ENCODE data around the gene CDH7.

CDH7 gene

GRCh38 chr18:65750389-65751154, at the start of gene CDH7:
Gene CDH7 (plus strand): TSS chr18:65751012. CDS start chr18:65762843, 11,831 bp downstream.
- DNase-seq = no peak

- DNase-seq = no peak
These were observed 46.8 kb upstream of the CDH7 start for GRCh38 chr18:65704046-65704445.

- DNase-seq = no peak
These were observed 44.2 kb upstream of the CDH7 start for GRCh38 chr18:65706646-65707045.

GRCh38 chr18:65711493-65711892, 39.3 kb upstream of the CDH7 start:
- no peak for DNase-seq

GRCh38 chr18:65721619-65722018, 29.2 kb upstream of the CDH7 start:
- DNase-seq = no peak

GRCh38 chr18:65725251-65726050, 25.4 kb upstream of the CDH7 start:
- DNase-seq = no peak

- no peak for DNase-seq
These were observed 15.7 kb upstream of the CDH7 start for GRCh38 chr18:65735155-65735554.

- DNase-seq = no peak
These were observed 13.3 kb upstream of the CDH7 start for GRCh38 chr18:65737471-65737955.

- DNase-seq = no peak
These were observed 3.9 kb upstream of the CDH7 start for GRCh38 chr18:65746936-65747335.

GRCh38 chr18:65748321-65748720, 2.5 kb upstream of the CDH7 start:
- DNase-seq = no peak

- no peak for DNase-seq
These were observed 971 bp upstream of the CDH7 start for GRCh38 chr18:65749841-65750240.

- DNase-seq = no peak
These were observed 608 bp downstream of the CDH7 start for GRCh38 chr18:65751155-65752085.

- no peak for DNase-seq
These were observed 2.0 kb downstream of the CDH7 start for GRCh38 chr18:65752625-65753325.

- no peak for DNase-seq
These were observed 2.7 kb downstream of the CDH7 start for GRCh38 chr18:65753520-65753919.

GRCh38 chr18:65754121-65754520, 3.3 kb downstream of the CDH7 start:
- no peak for DNase-seq

- DNase-seq = no peak
These were observed 4.8 kb downstream of the CDH7 start for GRCh38 chr18:65755616-65756015.

- no peak for DNase-seq
These were observed 9.6 kb downstream of the CDH7 start for GRCh38 chr18:65760457-65760856.

- no peak for DNase-seq
These were observed 11.0 kb downstream of the CDH7 start for GRCh38 chr18:65761636-65762295.

GRCh38 chr18:65762556-65762955, 11.7 kb downstream of the CDH7 start:
- DNase-seq = no peak

GRCh38 chr18:65767406-65767805, 16.6 kb downstream of the CDH7 start:
- no peak for DNase-seq

GRCh38 chr18:65768120-65768778, 17.4 kb downstream of the CDH7 start:
- DNase-seq = no peak
